Trophoblast cell (in vitro differentiated cells and primary cell): ENCODE measurements around the gene RRP36.

Source experiments
- DNase-seq, 2 donors: peaks; one replicate each; pipeline ENCODE4 v3.0.0-alpha.2; 2016
- H2AFZ ChIP-seq: 2 replicates; pipeline ENCODE4 v1.6.1; 2013; ENCODE audit warnings: low read length, moderate library complexity, mild to moderate bottlenecking; ENCODE audit not compliant: insufficient read depth, poor library complexity
- H2AK5ac ChIP-seq: 2 replicates; pipeline ENCODE4 v1.6.1; 2013; ENCODE audit warnings: mild to moderate bottlenecking, low read length
- H2BK120ac ChIP-seq: 2 replicates; pipeline ENCODE4 v1.6.1; 2013; ENCODE audit warnings: low read length, mild to moderate bottlenecking, moderate library complexity; ENCODE audit not compliant: insufficient read depth, poor library complexity
- H2BK12ac ChIP-seq: 2 replicates; pipeline ENCODE4 v1.6.1; 2013; ENCODE audit warnings: mild to moderate bottlenecking, low read length, moderate library complexity
- H2BK5ac ChIP-seq: 2 replicates; pipeline ENCODE4 v1.6.1; 2013; ENCODE audit warnings: low read length, low read depth, moderate library complexity, mild to moderate bottlenecking; ENCODE audit not compliant: poor library complexity
- H3K14ac ChIP-seq: 2 replicates; pipeline ENCODE4 v1.6.1; 2013; ENCODE audit warnings: mild to moderate bottlenecking, low read length
- H3K18ac ChIP-seq: 2 replicates; pipeline ENCODE4 v1.6.1; 2013; ENCODE audit warnings: mild to moderate bottlenecking, low read length
- H3K23ac ChIP-seq: 2 replicates; pipeline ENCODE4 v1.6.1; 2013; ENCODE audit warnings: low read length
- H3K27ac ChIP-seq: 2 replicates; pipeline ENCODE4 v1.5.1; 2013; ENCODE audit warnings: low read depth, mild to moderate bottlenecking, inconsistent platforms, low read length, moderate library complexity
- H3K27me3 ChIP-seq: 2 replicates; pipeline ENCODE4 v1.6.1; 2013; ENCODE audit warnings: inconsistent platforms, mild to moderate bottlenecking, low read length, moderate library complexity; ENCODE audit not compliant: insufficient read depth
- H3K36me3 ChIP-seq, 2 experiments: 1 replicate in 1 of 2; 2 replicates in 1 of 2; pipeline ENCODE4 v1.6.1; 2013; ENCODE audit warnings: low read length in 2 of 2, mild to moderate bottlenecking in 2 of 2, moderate library complexity in 1 of 2; ENCODE audit not compliant: insufficient read depth in 2 of 2, control insufficient read depth in 1 of 2
- H3K4ac ChIP-seq: 2 replicates; pipeline ENCODE4 v1.6.1; 2013; ENCODE audit warnings: low read depth, mild to moderate bottlenecking, low read length, moderate library complexity
- H3K4me1 ChIP-seq, 2 experiments: 1 replicate in 1 of 2; 2 replicates in 1 of 2; pipeline ENCODE4 v1.6.1; 2013; ENCODE audit warnings: low read length in 2 of 2, mild to moderate bottlenecking in 2 of 2, moderate library complexity in 1 of 2; ENCODE audit not compliant: insufficient read depth in 2 of 2, control insufficient read depth in 1 of 2
- H3K4me2 ChIP-seq: 2 replicates; pipeline ENCODE4 v1.6.1; 2013; ENCODE audit warnings: inconsistent platforms, mild to moderate bottlenecking, low read length, moderate library complexity
- H3K4me3 ChIP-seq: 2 replicates; pipeline ENCODE4 v1.5.1; 2013; ENCODE audit warnings: mild to moderate bottlenecking, low read depth, low read length, inconsistent platforms
- H3K79me1 ChIP-seq: one replicate; pipeline ENCODE4 v1.6.1; 2013; ENCODE audit warnings: low read length
- H3K79me2 ChIP-seq: 2 replicates; pipeline ENCODE4 v1.6.1; 2013; ENCODE audit warnings: low read length, mild to moderate bottlenecking; ENCODE audit not compliant: control insufficient read depth, insufficient read depth, poor library complexity
- H3K9ac ChIP-seq: 2 replicates; pipeline ENCODE4 v1.6.1; 2013; ENCODE audit warnings: mild to moderate bottlenecking, low read length
- H3K9me3 ChIP-seq: 2 replicates; pipeline ENCODE4 v1.6.1; 2013; ENCODE audit warnings: low read depth, mild to moderate bottlenecking, control low read depth, inconsistent platforms, low read length; ENCODE audit not compliant: insufficient read depth
- H4K12ac ChIP-seq: 2 replicates; pipeline ENCODE4 v1.6.1; 2013; ENCODE audit warnings: low read depth, mild to moderate bottlenecking, low read length, moderate library complexity
- H4K8ac ChIP-seq: 2 replicates; pipeline ENCODE4 v1.6.1; 2013; ENCODE audit warnings: low read depth, mild to moderate bottlenecking, low read length, moderate library complexity
- H4K91ac ChIP-seq: one replicate; pipeline ENCODE4 v1.6.1; 2013; ENCODE audit warnings: low read depth, mild to moderate bottlenecking, low read length, moderate library complexity
- WGBS: extraction: QIAGEN DNeasy Blood & Tissue Kit; methylation state at CpG from one replicate; pipeline ENCODE4 v1.1.7; 2013; ENCODE audit warnings: missing lambda C conversion rate; ENCODE audit not compliant: insufficient read length, insufficient coverage; ENCODE audit errors: extremely low coverage; 5-methylcytosine and 5-hydroxymethylcytosine counted together

Gene RRP36

DNA sequence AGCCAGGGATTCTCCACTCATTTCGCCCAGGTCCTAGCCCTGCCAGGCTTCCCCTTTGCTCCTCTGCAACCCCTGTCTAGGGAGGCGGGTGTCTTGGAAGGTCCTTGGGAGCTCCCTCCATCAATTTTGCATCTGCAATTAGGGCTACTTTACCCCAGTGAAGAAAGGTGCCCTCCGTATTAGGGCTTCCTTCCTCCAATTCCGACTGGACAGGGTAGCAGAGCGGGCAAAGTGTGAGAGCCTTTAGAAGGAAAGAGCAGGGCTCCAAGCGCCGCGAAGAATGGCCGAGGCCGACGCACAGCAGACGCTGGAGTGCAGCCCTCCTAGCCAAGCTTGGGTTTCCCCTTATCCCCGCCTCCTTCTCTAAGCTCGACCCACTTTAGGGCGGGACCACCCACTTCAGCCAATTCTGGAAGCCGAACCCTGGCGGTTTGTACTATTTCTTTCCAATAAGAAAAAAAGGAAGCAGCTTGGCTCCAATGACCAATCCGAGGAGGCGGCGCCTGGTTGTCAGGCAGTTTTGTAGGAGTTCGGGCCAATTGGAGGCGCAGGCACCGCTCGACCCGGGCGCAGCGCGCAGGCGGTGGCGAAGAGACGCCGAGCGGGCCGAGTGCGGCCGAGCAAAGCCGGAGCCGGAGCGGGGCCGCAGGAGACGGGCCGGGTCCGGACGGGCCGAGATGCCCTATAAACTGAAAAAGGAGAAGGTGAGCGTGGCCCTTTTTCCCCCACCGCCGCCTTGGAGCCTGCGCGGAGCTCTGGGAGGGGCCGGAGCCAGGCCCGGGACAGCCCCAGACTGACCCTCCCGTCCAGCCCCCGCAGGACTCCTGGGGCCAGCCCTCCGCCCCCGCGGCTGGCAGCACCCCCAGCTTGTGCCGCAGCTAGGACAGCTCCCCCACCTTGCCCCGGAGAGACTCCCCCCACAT, 37.2 kb upstream of the RRP36 start, which contains the start of gene PPP2R5D:
Gene PPP2R5D (plus strand): TSS at position 570 of the 923 bp plus-strand sequence. CDS start 108 bp downstream, at position 678.
- H2BK120ac ChIP-seq, result peak within 1 kb of the TSS; percentile 40
- H3K4me3 ChIP-seq, result peak within 1 kb of the TSS; percentile 91
- DNase-seq, result peak; percentile 99
- peak within 1 kb of the TSS; percentile 32 for H3K27ac ChIP-seq
- H3K4ac ChIP-seq, result peak within 1 kb of the TSS; percentile 70
- H3K79me2 ChIP-seq, result peaks cover 5% of the 10 kb centered on the region
- peak within 1 kb of the TSS; percentile 89 for H2AFZ ChIP-seq
- peak within 1 kb of the TSS; percentile 96 for H3K4me2 ChIP-seq
- H3K79me1 ChIP-seq, result peaks cover 8% of the 10 kb centered on the region
- H4K8ac ChIP-seq, result peak within 1 kb of the TSS; percentile 86
- H4K12ac ChIP-seq, result peak within 1 kb of the TSS; percentile 66
- WGBS, result no CpG with 5 or more reads among the region's 59 CpGs
- peaks cover 8 to 10% of the 10 kb centered on the region in 2 experiments for H3K4me1 ChIP-seq
- no peaks in the 10 kb centered on the region for H3K9me3 ChIP-seq
- peak within 1 kb of the TSS; percentile 20 for H2BK5ac ChIP-seq
- H3K27me3 ChIP-seq, result no peaks in the 10 kb centered on the region
- H3K18ac ChIP-seq, result peak within 1 kb of the TSS; percentile 84
- no peak within 1 kb of the TSS for H2BK12ac ChIP-seq
- peak within 1 kb of the TSS; percentile 89 for H4K91ac ChIP-seq
- H3K14ac ChIP-seq, result peak within 1 kb of the TSS; percentile 95
- H2AK5ac ChIP-seq, result peak within 1 kb of the TSS; percentile 0
- H3K9ac ChIP-seq, result peak within 1 kb of the TSS; percentile 94
- H3K23ac ChIP-seq, result no peak within 1 kb of the TSS
- H3K36me3 ChIP-seq, result peaks cover 3 to 5% of the 10 kb centered on the region in 2 experiments

DNA sequence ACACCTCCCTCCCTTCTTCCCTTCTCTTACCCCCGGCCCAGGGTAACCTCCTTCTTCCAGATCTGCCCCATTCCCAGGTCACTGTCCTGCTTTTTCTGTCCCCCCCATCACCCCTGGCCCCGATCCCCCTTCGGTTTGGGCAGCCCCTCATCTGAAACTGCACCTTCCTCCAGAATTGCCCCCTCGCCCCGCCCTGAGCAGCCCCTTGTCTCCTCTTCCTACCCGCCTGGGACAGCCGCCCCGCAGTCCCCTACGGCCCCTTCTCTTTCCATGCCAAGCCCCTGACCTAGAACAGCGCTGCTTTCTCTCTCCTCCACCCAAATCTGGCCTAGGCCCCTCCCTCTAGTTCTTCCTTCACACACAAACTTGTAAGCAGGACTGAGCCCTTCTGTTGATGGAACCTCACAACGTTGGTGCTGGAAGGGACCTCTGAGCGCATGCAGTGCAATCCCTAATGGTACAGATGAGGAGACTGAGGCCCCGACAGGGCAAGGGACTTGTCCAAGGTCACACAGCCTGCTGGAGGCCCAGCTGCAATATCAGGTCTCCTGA, 36.4 kb upstream of the RRP36 start:
- Histone ChIP-seq H3K4ac (peak overlapping the region; percentile 70), H2AFZ (peak overlapping the region; percentile 89), H2BK5ac (no peak overlapping the region), H3K9ac (peak overlapping the region; percentile 94), H3K23ac (no peak overlapping the region), H3K9me3 (peaks cover 2% of the 10 kb centered on the region), H3K27me3 (no peaks in the 10 kb centered on the region), H3K79me2 (peaks cover 5% of the 10 kb centered on the region), H4K12ac (no peak overlapping the region), H3K36me3 (peaks cover 6 to 11% of the 10 kb centered on the region in 2 experiments), H3K4me1 (peaks cover 5 to 8% of the 10 kb centered on the region in 2 experiments), H3K27ac (no peak overlapping the region), H2BK12ac (no peak overlapping the region), H3K4me3 (peak overlapping the region; percentile 91), H4K8ac (peak overlapping the region; percentile 77), H4K91ac (peak overlapping the region; percentile 89), H2BK120ac (no peak overlapping the region), H3K18ac (peak overlapping the region; percentile 84), H3K79me1 (peaks cover 7% of the 10 kb centered on the region), H3K14ac (peak overlapping the region; percentile 95), H3K4me2 (peak overlapping the region; percentile 86), H2AK5ac (peak overlapping the region; percentile 0)
- DNase-seq, result peak in 1 of 2 donors; percentile 9
- no CpG with 5 or more reads among the region's 13 CpGs for WGBS

- Histone ChIP-seq H4K91ac (no peak overlapping the region), H2BK12ac (no peak overlapping the region), H3K18ac (no peak overlapping the region), H4K8ac (no peak overlapping the region), H3K4me1 (peaks cover 5 to 8% of the 10 kb centered on the region in 2 experiments), H3K23ac (no peak overlapping the region), H4K12ac (no peak overlapping the region), H3K4ac (no peak overlapping the region), H3K4me3 (no peak overlapping the region), H3K4me2 (no peak overlapping the region), H2AFZ (no peak overlapping the region), H3K79me2 (peaks cover 5% of the 10 kb centered on the region), H2BK5ac (no peak overlapping the region), H3K9ac (no peak overlapping the region), H3K36me3 (peaks cover 9 to 17% of the 10 kb centered on the region in 2 experiments), H3K79me1 (peaks cover 7% of the 10 kb centered on the region), H3K14ac (no peak overlapping the region), H2BK120ac (no peak overlapping the region), H2AK5ac (no peak overlapping the region), H3K27ac (no peak overlapping the region), H3K9me3 (peaks cover 2% of the 10 kb centered on the region), H3K27me3 (no peaks in the 10 kb centered on the region)
- no peak for DNase-seq
- WGBS, result no CpG with 5 or more reads among the region's 5 CpGs
Measured at GRCh38 chr6:42987533-42988451, 33.6 kb upstream of the RRP36 start.

DNA sequence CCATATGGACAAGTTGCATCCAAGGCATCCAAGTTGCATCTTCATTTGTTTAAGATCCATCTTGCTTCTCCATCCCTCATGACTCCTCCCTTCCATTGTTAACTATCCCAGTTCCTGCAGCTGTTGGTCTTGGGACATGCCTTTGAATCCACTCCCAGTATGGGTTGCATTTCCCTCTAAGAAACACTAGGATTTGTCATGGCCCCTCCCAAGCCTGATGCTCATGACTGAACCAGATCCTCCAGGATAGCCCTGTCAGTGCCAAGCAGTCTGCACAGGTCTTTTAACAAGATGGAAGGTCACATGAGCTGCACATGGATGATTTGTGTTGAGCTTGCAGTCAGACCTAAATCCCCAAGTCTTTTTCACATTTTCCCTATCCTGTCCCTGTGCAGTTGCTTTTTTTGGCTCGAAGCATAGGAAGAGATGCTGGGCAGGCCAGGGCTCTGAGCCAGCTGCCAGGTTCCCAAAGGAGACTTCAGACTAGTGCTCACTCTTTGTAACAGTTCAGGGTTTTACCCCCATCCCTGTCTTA, 32.9 kb upstream of the RRP36 start:
- no peak overlapping the region for H4K8ac ChIP-seq
- no peak for DNase-seq
- no peak overlapping the region for H3K27ac ChIP-seq
- H3K4me3 ChIP-seq, result no peak overlapping the region
- H2BK5ac ChIP-seq, result no peak overlapping the region
- H3K79me2 ChIP-seq, result peaks cover 5% of the 10 kb centered on the region
- H3K27me3 ChIP-seq, result no peaks in the 10 kb centered on the region
- no peak overlapping the region for H3K23ac ChIP-seq
- H3K79me1 ChIP-seq, result peaks cover 7% of the 10 kb centered on the region
- H2AFZ ChIP-seq, result no peak overlapping the region
- H2AK5ac ChIP-seq, result no peak overlapping the region
- no peak overlapping the region for H3K4me2 ChIP-seq
- no CpG with 5 or more reads among the region's 1 CpG for WGBS
- H3K9ac ChIP-seq, result no peak overlapping the region
- H3K4ac ChIP-seq, result no peak overlapping the region
- H4K91ac ChIP-seq, result no peak overlapping the region
- peaks cover 5 to 8% of the 10 kb centered on the region in 2 experiments for H3K4me1 ChIP-seq
- no peak overlapping the region for H2BK120ac ChIP-seq
- peaks cover 2% of the 10 kb centered on the region for H3K9me3 ChIP-seq
- no peak overlapping the region for H4K12ac ChIP-seq
- H3K14ac ChIP-seq, result no peak overlapping the region
- no peak overlapping the region for H3K18ac ChIP-seq
- H3K36me3 ChIP-seq, result peaks cover 9 to 17% of the 10 kb centered on the region in 2 experiments
- no peak overlapping the region for H2BK12ac ChIP-seq
